Lung (tissue), 12 donors: ENCODE measurements around the gene WHRN. TPM values are rescaled to one million over a fixed set of nuclear protein-coding genes. Genes with fewer than 3 reads are reported as not detected.

ENCODE experiments used
- ATAC-seq: fragments of 200-7000 bp; cut with Tn5 transposase; one replicate; pipeline ENCODE4 v1.9.1; 2020; ENCODE audit warnings: moderate number of reproducible peaks; ENCODE audit not compliant: insufficient read depth, low FRiP score
- DNase-seq, 3 donors: peaks; one replicate each; pipeline ENCODE4 v3.0.0-alpha.2; 2013 to 2017
- H3K27ac ChIP-seq, 2 donors: one replicate each; pipeline ENCODE4 v1.5.1; 2013; ENCODE audit warnings: mild to moderate bottlenecking in 2 of 2, moderate library complexity in 2 of 2, control low read depth in 1 of 2, inconsistent platforms in 1 of 2, low read depth in 1 of 2, low read length in 1 of 2
- H3K27me3 ChIP-seq, 3 donors: one replicate each; pipeline ENCODE4 v1.5.1; 2013; ENCODE audit warnings: low read length in 2 of 3; ENCODE audit not compliant: control insufficient read depth in 3 of 3, insufficient read depth in 3 of 3
- H3K36me3 ChIP-seq, 4 donors: one replicate each; pipeline ENCODE4 v1.5.1; 2013; ENCODE audit warnings: low read length in 4 of 4, mild to moderate bottlenecking in 1 of 4, moderate library complexity in 1 of 4; ENCODE audit not compliant: control insufficient read depth in 4 of 4, insufficient read depth in 4 of 4
- H3K4me1 ChIP-seq, 5 donors: one replicate each; pipeline ENCODE4 v1.5.1; 2013; ENCODE audit warnings: low read length in 5 of 5, mild to moderate bottlenecking in 2 of 5, moderate library complexity in 1 of 5; ENCODE audit not compliant: control insufficient read depth in 5 of 5, insufficient read depth in 5 of 5
- H3K4me3 ChIP-seq: one replicate; pipeline ENCODE4 v1.5.1; 2013; ENCODE audit warnings: mild to moderate bottlenecking, control low read depth, moderate library complexity
- H3K9ac ChIP-seq, 2 donors: one replicate each; pipeline ENCODE4 v1.5.1; 2013; ENCODE audit warnings: low read length in 2 of 2, control low read depth in 1 of 2; ENCODE audit not compliant: insufficient read depth in 1 of 2
- H3K9me3 ChIP-seq, 4 donors: one replicate each; pipeline ENCODE4 v1.5.1; 2013; ENCODE audit warnings: low read length in 3 of 4, mild to moderate bottlenecking in 1 of 4, moderate library complexity in 1 of 4; ENCODE audit not compliant: control insufficient read depth in 4 of 4, insufficient read depth in 3 of 4
- CTCF ChIP-seq: IDR thresholded peaks from 2 replicates; pipeline ENCODE4 v1.5.1; 2012; ENCODE audit warnings: mild to moderate bottlenecking; ENCODE audit errors: control extremely low read depth, extremely low read depth
- WGBS, 2 donors: extraction: QIAGEN DNeasy Blood & Tissue Kit; methylation state at CpG; one replicate each; pipeline ENCODE4 v1.1.7; 2013; 5-methylcytosine and 5-hydroxymethylcytosine counted together
- polyA plus RNA-seq, 2 donors: library from polyadenylated mRNA; stranded (reverse); fragments of 200-250 nt; gene quantifications; one replicate each; pipeline ENCODE4 v1.2.1, GENCODE V29; 2013
- total RNA-seq, 2 donors: library from RNA; depleted of rRNA in 1 of 2; stranded (reverse); fragments of >200 nt in 1 of 2; gene quantifications; one replicate each; pipeline ENCODE4 v1.2.1, GENCODE V29; 2014 to 2021
- donor health status: control.
- donor health status: control.
- donor health status: Bipolar disorder and iron deficiency.
- donor health status: healthy.
- donor health status: DM: yes; HTN: yes; CAD: no.

The WHRN gene
- total and polyA plus RNA-seq, 4 donors = 3.1 to 11.7 (median 5.6) TPM

- peaks cover 0 to 6% (median 0%) of the 10 kb centered on the region in 4 donors for H3K36me3 ChIP-seq
- H3K4me1 ChIP-seq = no peaks in the 10 kb centered on the region
- no peak for DNase-seq
- peaks cover 0 to 3% (median 0%) of the 10 kb centered on the region in 4 donors for H3K9me3 ChIP-seq
- TF ChIP-seq CTCF = no peak
- no peaks in the 10 kb centered on the region for H3K27me3 ChIP-seq
- ATAC-seq = no peak
- no peak overlapping the region for H3K4me3 ChIP-seq
- H3K9ac ChIP-seq = no peak overlapping the region
- 92 to 95% methylated on average over 8 of the region's 8 CpGs for WGBS, 2 donors
- no peak overlapping the region for H3K27ac ChIP-seq
Observed at GRCh38 chr9:114419796-114420195, 85.5 kb downstream of the WHRN start.

- Histone ChIP-seq H3K4me1 (peaks cover 0 to 10% (median 0%) of the 10 kb centered on the region in 5 donors), H3K36me3 (peaks cover 0 to 6% (median 0%) of the 10 kb centered on the region in 4 donors), H3K9ac (no peak overlapping the region), H3K27ac (no peak overlapping the region), H3K9me3 (no peaks in the 10 kb centered on the region), H3K27me3 (no peaks in the 10 kb centered on the region), H3K4me3 (no peak overlapping the region)
- ATAC-seq (no peak), DNase-seq (no peak)
- TF ChIP-seq CTCF = no peak
- 86 to 92% methylated on average over 6 of the region's 6 CpGs for WGBS, 2 donors
Observed at GRCh38 chr9:114418053-114418452, 87.2 kb downstream of the WHRN start.

GRCh38 chr9:114417511-114417910, 87.8 kb downstream of the WHRN start:
- Histone ChIP-seq H3K36me3 (peaks cover 0 to 6% (median 0%) of the 10 kb centered on the region in 4 donors), H3K27me3 (no peaks in the 10 kb centered on the region), H3K9me3 (no peaks in the 10 kb centered on the region), H3K4me1 (peaks cover 0 to 10% (median 0%) of the 10 kb centered on the region in 5 donors), H3K27ac (no peak overlapping the region), H3K4me3 (no peak overlapping the region), H3K9ac (no peak overlapping the region)
- WGBS, 2 donors = 58 to 62% methylated on average over 3 of the region's 3 CpGs
- no peak for TF ChIP-seq CTCF
- ATAC-seq = no peak
- DNase-seq = no peak

- Histone ChIP-seq H3K4me3 (no peak overlapping the region), H3K4me1 (peaks cover 0 to 10% (median 0%) of the 10 kb centered on the region in 5 donors), H3K9me3 (no peaks in the 10 kb centered on the region), H3K36me3 (peaks cover 0 to 6% (median 0%) of the 10 kb centered on the region in 4 donors), H3K27me3 (no peaks in the 10 kb centered on the region), H3K9ac (no peak overlapping the region), H3K27ac (no peak overlapping the region)
- no peak for TF ChIP-seq CTCF
- no peak for ATAC-seq
- 96 to 98% methylated on average over 2 of the region's 2 CpGs for WGBS, 2 donors
- DNase-seq = no peak
Observed at GRCh38 chr9:114416906-114417305, 88.4 kb downstream of the WHRN start.
